H1 (cell line): Measurements from ENCODE around the gene UBASH3B. TPM values are rescaled to one million over a fixed set of nuclear protein-coding genes. Genes with fewer than 3 reads are reported as not detected.

Source experiments
- CTCF ChIA-PET: fragments of 300-600 bp; sonication (Branson Sonifier 250); formaldehyde crosslinking; loops from one replicate; lab custom pipeline; 2021; ENCODE audit not compliant: partially characterized antibody; lab: Charles Lee
- POLR2A ChIA-PET: fragments of 300-600 bp; sonication (Branson Sonifier 250); formaldehyde crosslinking; loops from one replicate; lab custom pipeline; 2021; ENCODE audit warnings: inconsistent platforms; ENCODE audit not compliant: partially characterized antibody; lab: Charles Lee
- DNase-seq, 2 experiments: peaks; one replicate each; pipeline versions ENCODE4 v3.0.0 to v3.0.0-alpha.2; 2010 to 2022; ENCODE audit warnings: low spot score in 2 of 2, low read depth in 1 of 2, mixed read lengths in 1 of 2
- FAIRE-seq: peaks from 2 replicates; lab custom pipeline; 2011; peaks lifted over from hg19 to GRCh38; lab: Jason Lieb, UNC
- H2AFZ ChIP-seq: 2 replicates; pipeline ENCODE4 v1.8.1; 2012; ENCODE audit warnings: low read length, inconsistent platforms
- H2AK5ac ChIP-seq: 2 replicates; pipeline ENCODE4 v1.6.1; 2013; ENCODE audit warnings: low read depth, low read length
- H2BK120ac ChIP-seq: replicated peaks from 2 replicates; pipeline ENCODE3; 2013; ENCODE audit warnings: low read depth, low read length, inconsistent platforms
- H2BK12ac ChIP-seq: 2 replicates; pipeline ENCODE4 v1.6.1; 2013; ENCODE audit warnings: low read depth, low read length
- H2BK15ac ChIP-seq: 2 replicates; pipeline ENCODE4 v1.6.1; 2013; ENCODE audit warnings: low read length
- H2BK20ac ChIP-seq: 2 replicates; pipeline ENCODE4 v1.6.1; 2013; ENCODE audit warnings: low read length
- H2BK5ac ChIP-seq: 2 replicates; pipeline ENCODE4 v1.6.1; 2013; ENCODE audit warnings: low read depth, low read length
- H3K14ac ChIP-seq: 2 replicates; pipeline ENCODE4 v1.6.1; 2013; ENCODE audit warnings: inconsistent platforms; ENCODE audit not compliant: insufficient read length
- H3K18ac ChIP-seq: 2 replicates; pipeline ENCODE4 v1.6.1; 2013; ENCODE audit warnings: low read length; ENCODE audit errors: extremely low read depth
- H3K23ac ChIP-seq: 2 replicates; pipeline ENCODE4 v1.6.1; 2013; ENCODE audit warnings: inconsistent platforms; ENCODE audit not compliant: insufficient read length
- H3K23me2 ChIP-seq: 2 replicates; pipeline ENCODE4 v1.6.1; 2013; ENCODE audit warnings: low read depth, low read length
- H3K27ac ChIP-seq: 2 replicates; pipeline ENCODE4 v1.6.1; 2011; ENCODE audit warnings: low read depth, low read length, inconsistent platforms
- H3K27me3 ChIP-seq, 4 experiments: replicated peaks in 1 of 4; 1 replicate in 1 of 4; 2 replicates in 3 of 4; pipeline versions ENCODE4 v1.6.1 to v1.8.1; 2011 to 2013; ENCODE audit warnings: low read length in 3 of 4, mild to moderate bottlenecking in 3 of 4, inconsistent platforms in 2 of 4, mixed read lengths in 2 of 4, moderate library complexity in 1 of 4; ENCODE audit not compliant: control insufficient read depth in 3 of 4, insufficient read depth in 3 of 4; ENCODE audit errors: extremely low read depth in 1 of 4
- H3K36me3 ChIP-seq, 4 experiments: 2 replicates each; pipeline versions ENCODE4 v1.6.1 to v1.8.1; 2011 to 2013; ENCODE audit warnings: mild to moderate bottlenecking in 4 of 4, low read length in 3 of 4, moderate library complexity in 2 of 4, control low read depth in 1 of 4, inconsistent platforms in 1 of 4; ENCODE audit not compliant: insufficient read depth in 4 of 4, control insufficient read depth in 2 of 4
- H3K4ac ChIP-seq: replicated peaks from 2 replicates; pipeline ENCODE3; 2013; ENCODE audit warnings: low read length, low read depth, mixed read lengths, inconsistent platforms; ENCODE audit not compliant: insufficient read length
- H3K4me1 ChIP-seq, 4 experiments: replicated peaks in 1 of 4; 1 replicate in 1 of 4; 2 replicates in 3 of 4; pipeline versions ENCODE4 v1.6.1 to v1.8.1; 2011 to 2013; ENCODE audit warnings: low read length in 3 of 4, inconsistent platforms in 2 of 4, mixed read lengths in 1 of 4; ENCODE audit not compliant: insufficient read depth in 4 of 4, control insufficient read depth in 3 of 4
- H3K4me2 ChIP-seq, 2 experiments: 2 replicates each; pipeline versions ENCODE4 v1.6.1 to v1.8.1; 2011 to 2013; ENCODE audit warnings: low read depth in 2 of 2, low read length in 2 of 2, control low read depth in 1 of 2, inconsistent platforms in 1 of 2, mild to moderate bottlenecking in 1 of 2; ENCODE audit not compliant: insufficient read depth in 1 of 2
- H3K4me3 ChIP-seq, 4 experiments: fragments of 200-600, 300-600 bp in 1 of 4; sonication (generic), shearing (Covaris generic), sonication (Bioruptor Twin) in 1 of 4; 2 replicates each; pipeline versions ENCODE4 v1.5.1 to v1.8.1; 2011 to 2016; ENCODE audit warnings: low read length in 4 of 4, low read depth in 3 of 4, control low read depth in 2 of 4, inconsistent platforms in 2 of 4, mild to moderate bottlenecking in 2 of 4, mixed read lengths in 1 of 4, moderate library complexity in 1 of 4; ENCODE audit not compliant: insufficient read depth in 2 of 4; ENCODE audit errors: extremely low read depth in 1 of 4
- H3K56ac ChIP-seq: replicated peaks from 2 replicates; pipeline ENCODE3; 2013; ENCODE audit warnings: low read depth, mild to moderate bottlenecking, mixed read lengths, low read length, inconsistent platforms; ENCODE audit not compliant: insufficient read length
- H3K79me1 ChIP-seq: 2 replicates; pipeline ENCODE4 v1.6.1; 2013; ENCODE audit warnings: low read depth, low read length, control low read depth
- H3K79me2 ChIP-seq, 2 experiments: 2 replicates each; pipeline versions ENCODE4 v1.6.1 to v1.8.1; 2012 to 2013; ENCODE audit warnings: low read length in 2 of 2, mild to moderate bottlenecking in 2 of 2, inconsistent platforms in 1 of 2; ENCODE audit not compliant: insufficient read depth in 2 of 2, control insufficient read depth in 1 of 2
- H3K9ac ChIP-seq, 4 experiments: replicated peaks in 1 of 4; 1 replicate in 1 of 4; 2 replicates in 3 of 4; pipeline versions ENCODE4 v1.6.1 to v1.8.1; 2011 to 2013; ENCODE audit warnings: low read depth in 3 of 4, low read length in 3 of 4, control low read depth in 2 of 4, mild to moderate bottlenecking in 2 of 4, moderate library complexity in 2 of 4, inconsistent platforms in 1 of 4; ENCODE audit errors: extremely low read depth in 1 of 4
- H3K9me3 ChIP-seq, 2 experiments: 2 replicates each; pipeline versions ENCODE4 v1.6.1 to v1.8.1; 2012 to 2013; ENCODE audit warnings: mild to moderate bottlenecking in 2 of 2, moderate library complexity in 2 of 2, control low read depth in 1 of 2, inconsistent platforms in 1 of 2, low read depth in 1 of 2, low read length in 1 of 2, mixed read lengths in 1 of 2; ENCODE audit not compliant: insufficient read depth in 2 of 2
- H4K20me1 ChIP-seq, 2 experiments: replicated peaks in 1 of 2; 2 replicates each; pipeline versions ENCODE3 to v1.8.1; 2011 to 2013; ENCODE audit warnings: inconsistent platforms in 2 of 2, low read length in 2 of 2, mild to moderate bottlenecking in 1 of 2; ENCODE audit not compliant: insufficient read depth in 2 of 2, control insufficient read depth in 1 of 2
- H4K5ac ChIP-seq: 2 replicates; pipeline ENCODE4 v1.6.1; 2013; ENCODE audit warnings: low read length, low read depth, mixed read lengths, inconsistent platforms; ENCODE audit not compliant: insufficient read length
- H4K8ac ChIP-seq: 2 replicates; pipeline ENCODE4 v1.8.0; 2013; ENCODE audit warnings: mild to moderate bottlenecking, moderate library complexity, low read length, inconsistent platforms; ENCODE audit not compliant: insufficient read depth; ENCODE audit errors: extremely low read depth
- H4K91ac ChIP-seq: replicated peaks from 2 replicates; pipeline ENCODE3; 2013; ENCODE audit warnings: low read length, mixed read lengths, inconsistent platforms; ENCODE audit not compliant: insufficient read length
- BRCA1 ChIP-seq: IDR thresholded peaks from 2 replicates; pipeline ENCODE4 v1.6.1; 2012; ENCODE audit warnings: low read depth, low read length, improper control_type of control experiment
- CBX5 ChIP-seq: fragments of 300-800, 300-1000 bp; sonication (generic); IDR thresholded peaks from 2 replicates; pipeline ENCODE4 v1.7.1; 2016; ENCODE audit warnings: antibody characterized with exemption, low read length, low read depth
- CREB1 ChIP-seq: IDR thresholded peaks from 2 replicates; pipeline ENCODE4 v1.6.1; 2012; ENCODE audit warnings: inconsistent platforms
- EGR1 ChIP-seq: IDR thresholded peaks from 2 replicates; pipeline ENCODE4 v1.6.1; 2011; ENCODE audit warnings: low read depth, low read length, borderline replicate concordance
- GTF2F1 ChIP-seq: IDR thresholded peaks from 2 replicates; pipeline ENCODE4 v1.6.1; 2012; ENCODE audit warnings: low read depth, low read length, improper control_type of control experiment, borderline replicate concordance
- HDAC6 ChIP-seq: IDR thresholded peaks from one replicate; pipeline ENCODE4 v1.7.1; 2012; ENCODE audit warnings: low read depth, mild to moderate bottlenecking, inconsistent platforms, low read length, moderate library complexity
- JUND ChIP-seq: IDR thresholded peaks from 2 replicates; pipeline ENCODE4 v1.6.1; 2011; ENCODE audit warnings: mild to moderate bottlenecking, improper control_type of control experiment, low read length
- KDM4A ChIP-seq: IDR thresholded peaks from one replicate; pipeline ENCODE4 v1.7.1; 2012; ENCODE audit warnings: low read depth, mild to moderate bottlenecking, moderate library complexity, low read length, inconsistent platforms; ENCODE audit not compliant: severe bottlenecking
- NANOG ChIP-seq: IDR thresholded peaks from 2 replicates; pipeline ENCODE4 v1.6.1; 2011; ENCODE audit warnings: low read length, low read depth, mild to moderate bottlenecking, inconsistent platforms; ENCODE audit not compliant: insufficient read depth, poor library complexity, severe bottlenecking
- RXRA ChIP-seq: IDR thresholded peaks from 2 replicates; pipeline ENCODE4 v1.6.1; 2011; ENCODE audit warnings: low read depth, mild to moderate bottlenecking, low read length, moderate library complexity; ENCODE audit not compliant: insufficient read depth
- SIRT6 ChIP-seq: IDR thresholded peaks from one replicate; pipeline ENCODE4 v1.7.1; 2012; ENCODE audit warnings: low read length, inconsistent platforms
- SIX5 ChIP-seq: IDR thresholded peaks from 2 replicates; pipeline ENCODE4 v1.6.1; 2011; ENCODE audit warnings: mild to moderate bottlenecking, low read depth, low read length
- SP1 ChIP-seq: IDR thresholded peaks from 2 replicates; pipeline ENCODE4 v1.6.1; 2011; ENCODE audit warnings: low read depth, low read length
- SP2 ChIP-seq: IDR thresholded peaks from 2 replicates; pipeline ENCODE4 v1.6.1; 2012; ENCODE audit warnings: mild to moderate bottlenecking, low read length, inconsistent platforms
- TEAD4 ChIP-seq: IDR thresholded peaks from 2 replicates; pipeline ENCODE4 v1.6.1; 2012; ENCODE audit warnings: low read depth, low read length, inconsistent platforms, mixed read lengths
- YY1 ChIP-seq: IDR thresholded peaks from 2 replicates; pipeline ENCODE4 v1.6.1; 2011; ENCODE audit warnings: low read depth, mild to moderate bottlenecking, low read length
- WGBS, 2 experiments: shearing (Covaris generic) in 1 of 2; methylation state at CpG; one replicate each; pipeline versions ENCODE4 v1.1.6 to v1.1.7; 2013 to 2015; ENCODE audit warnings: low lambda C conversion rate in 2 of 2, mixed read lengths in 2 of 2, inconsistent platforms in 1 of 2, low coverage in 1 of 2, missing lambda C conversion rate in 1 of 2; ENCODE audit not compliant: insufficient replicate concordance in 2 of 2, insufficient coverage in 1 of 2, insufficient read length in 1 of 2; ENCODE audit errors: extremely low coverage in 1 of 2, missing lambda C conversion rate in 1 of 2; 5-methylcytosine and 5-hydroxymethylcytosine counted together
- polyA plus RNA-seq, 7 experiments: library from polyadenylated mRNA; depleted of rRNA in 3 of 7; stranded (reverse) in 5 of 7; unstranded in 2 of 7; fragments of >200 nt in 5 of 7; fragments of 200-250 nt in 2 of 7; gene quantifications; 1 replicate in 5 of 7; 2 replicates in 1 of 7; 4 replicates in 1 of 7; pipeline versions ENCODE4 v1.2.1 to v1.2.3, GENCODE V29; 2011 to 2013; ENCODE audit warnings: missing spikeins in 2 of 7, mixed read lengths in 2 of 7
- total RNA-seq: library from RNA; stranded (reverse); fragmentation: NEBNext Ultra II Directional; extraction: Animal tissue kit (Norgen Biotek cat#: 25700); gene quantifications from 2 replicates; pipeline ENCODE4 v1.2.1, GENCODE V29; 2021

The UBASH3B gene
- total and polyA plus RNA-seq, 2 of the 8 experiments (the other 6 are each of a cell fraction or from before 2014, with no cell fraction given): 7.5 to 9.5 TPM

DNA sequence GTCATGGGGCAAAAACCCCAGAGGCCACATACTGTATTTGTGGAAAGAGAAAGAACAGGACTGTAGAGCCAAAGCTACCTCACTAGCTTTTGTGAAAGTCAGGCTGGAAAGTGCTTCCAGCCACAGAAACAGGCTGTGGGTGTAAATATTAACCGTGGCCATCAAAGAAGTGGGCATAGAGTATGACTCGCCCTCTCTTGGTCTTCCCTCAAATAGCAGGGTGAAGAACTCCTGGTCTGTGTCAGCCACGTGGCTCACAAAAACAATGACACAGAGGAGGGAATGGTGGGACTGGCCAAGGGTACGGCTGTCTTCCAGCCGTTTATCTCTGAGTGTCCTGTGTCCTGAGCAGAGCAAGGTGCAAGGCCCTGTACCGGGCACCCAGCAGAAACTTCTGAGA, 37.6 kb upstream of the UBASH3B start:
- POLR2A ChIA-PET: no interaction called here
- Histone ChIP-seq H3K23ac (no peak overlapping the region), H2AK5ac (no peak overlapping the region), H3K27me3 (no peaks in the 10 kb centered on the region), H3K18ac (no peak overlapping the region), H3K79me1 (no peaks in the 10 kb centered on the region), H3K23me2 (no peaks in the 10 kb centered on the region), H3K36me3 (no peaks in the 10 kb centered on the region), H3K56ac (no peak overlapping the region), H2AFZ (no peak overlapping the region), H4K20me1 (no peaks in the 10 kb centered on the region), H2BK15ac (no peak overlapping the region), H3K9me3 (peaks cover 6 to 7% of the 10 kb centered on the region in 2 experiments; a peak in 2 of 4 replicates), H2BK12ac (no peak overlapping the region), H3K4me1 (no peaks in the 10 kb centered on the region), H3K79me2 (no peaks in the 10 kb centered on the region), H2BK120ac (no peak overlapping the region), H3K14ac (no peak overlapping the region), H3K27ac (no peak overlapping the region), H4K8ac (no peak overlapping the region), H3K4me3 (no peak overlapping the region), H2BK5ac (no peak overlapping the region), H4K5ac (no peak overlapping the region), H2BK20ac (no peak overlapping the region), H3K4ac (no peak overlapping the region), H3K4me2 (no peak overlapping the region), H4K91ac (no peak overlapping the region), H3K9ac (no peak overlapping the region)
- 88% methylated on average over 6 of the region's 6 CpGs; no CpG with 5 or more reads in 1 of the 2 experiments for WGBS, 2 experiments
- FAIRE-seq (no peak), DNase-seq (no peak)
- CTCF ChIA-PET: interaction anchor here (1.4 kb wide), 1 partner anchor 11 kb away, joined by 5 read pairs; no protein-coding TSS in a partner anchor
- TF ChIP-seq CREB1 (no peak), KDM4A (no peak), HDAC6 (no peak), SP2 (no peak), BRCA1 (no peak), SIRT6 (no peak), JUND (no peak), RXRA (no peak), TEAD4 (no peak), CBX5 (no peak), SP1 (no peak), SIX5 (no peak), GTF2F1 (no peak), NANOG (no peak), EGR1 (no peak), YY1 (no peak)
